ENCODE data around the gene NAA50. TPM values are rescaled to one million over a fixed set of nuclear protein-coding genes. Genes with fewer than 3 reads are reported as not detected.

The NAA50 gene
- total and polyA plus RNA-seq, 4 experiments from 2014 or later: 65.1 to 77.7 (median 73.7) TPM

DNA sequence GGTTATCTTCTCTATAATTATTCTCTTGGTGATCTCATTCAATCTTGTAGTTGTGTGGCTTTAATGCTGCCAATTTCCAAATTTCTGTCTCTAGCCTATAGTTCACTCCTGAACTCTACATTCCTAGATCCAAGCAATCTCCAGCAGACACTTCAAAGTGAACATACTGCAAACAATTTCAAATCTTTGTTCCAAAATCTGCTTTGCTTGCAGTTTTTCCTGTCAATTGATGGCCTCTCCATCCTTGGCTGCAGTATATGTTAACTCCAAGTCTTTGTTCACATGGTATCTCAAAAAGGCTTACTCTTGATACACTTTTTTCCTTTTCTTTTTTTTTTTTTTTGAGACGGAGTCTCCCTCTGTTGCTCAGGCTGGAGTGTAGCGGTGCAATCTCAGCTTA lies 17.4 kb downstream of the NAA50 start:
- H3K27me3 ChIP-seq (ENCODE audit: insufficient read depth, low read length): no peaks in the 10 kb centered on the region
- Mint-ChIP-seq H3K36me3 (peaks cover 16 to 29% of the 10 kb centered on the region in 2 donors), H3K4me1 (peaks cover 20 to 28% (median 26%) of the 10 kb centered on the region in 4 donors), H3K27ac (no peak overlapping the region), H3K9me3 (no peaks in the 10 kb centered on the region), H3K27me3 (no peaks in the 10 kb centered on the region), H3K4me3 (no peak overlapping the region)
- no peak overlapping the region for H3K27ac ChIP-seq (ENCODE audit: low read depth, low read length)
- no peaks in the 10 kb centered on the region for H3K9me3 ChIP-seq (ENCODE audit: control insufficient read depth in 1 of 2, low read length in 2 of 2)
- peaks cover 5% of the 10 kb centered on the region for H3K36me3 ChIP-seq (ENCODE audit: insufficient read depth, low read length)
- no peaks in the 10 kb centered on the region for H3K4me1 ChIP-seq (ENCODE audit: insufficient read depth, low read length)
- CTCF ChIA-PET (ENCODE audit: partially characterized antibody): interaction anchor here (1.0 to 2.1 kb wide), 3 partner anchors 9 to 17 kb away, joined by 3 to 17 read pairs (median 5); partner anchors contain the start of genes ATP6V1A and NAA50
- intact Hi-C loops (cut with micrococcal nuclease): no loop called here
- no peak overlapping the region for H3K4me3 ChIP-seq (ENCODE audit: low read length in 2 of 2)
- POLR2A ChIA-PET (ENCODE audit: partially characterized antibody): no interaction called here
- no peak for DNase-seq

DNA sequence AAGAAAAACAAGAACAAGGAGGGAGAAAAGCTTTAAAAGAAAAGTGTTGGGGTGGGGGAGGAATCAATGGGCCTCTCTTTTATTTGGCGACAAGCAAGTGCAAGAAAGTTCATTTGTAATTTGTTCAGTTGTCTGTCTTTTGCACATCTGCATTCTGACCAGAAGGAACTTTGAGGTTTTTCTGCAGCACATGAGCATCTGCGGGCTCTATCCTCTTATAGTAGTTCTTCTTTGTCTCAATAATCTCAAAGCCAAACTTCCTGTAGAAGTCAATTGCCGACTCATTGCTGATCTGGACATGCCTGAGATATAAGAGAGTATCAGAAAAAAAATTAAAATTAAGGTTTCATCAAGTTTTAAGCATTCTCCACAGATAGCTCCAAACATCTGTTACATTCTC lies 24.4 kb downstream of the NAA50 start:
- no peaks in the 10 kb centered on the region for H3K9me3 Mint-ChIP-seq
- H3K27ac Mint-ChIP-seq: peak overlapping the region in 1 of 7 donors; percentile 32
- peaks cover 4 to 11% (median 7%) of the 10 kb centered on the region in 4 donors for H3K4me1 Mint-ChIP-seq
- H3K4me1 ChIP-seq (ENCODE audit: insufficient read depth, low read length): no peaks in the 10 kb centered on the region
- peaks cover 46 to 63% of the 10 kb centered on the region in 2 donors for H3K36me3 Mint-ChIP-seq
- no peak for DNase-seq
- H3K27me3 Mint-ChIP-seq: no peaks in the 10 kb centered on the region
- peaks cover 28% of the 10 kb centered on the region for H3K36me3 ChIP-seq (ENCODE audit: insufficient read depth, low read length)
- intact Hi-C loops (cut with micrococcal nuclease): no loop called here
- H3K4me3 ChIP-seq (ENCODE audit: low read length in 2 of 2): no peak overlapping the region
- H3K4me3 Mint-ChIP-seq: no peak overlapping the region
- POLR2A ChIA-PET (ENCODE audit: partially characterized antibody): interaction anchor here (0.8 kb wide), 1 partner anchor 26 kb away, joined by 3 read pairs; the partner anchor contains the start of gene ATP6V1A
- CTCF ChIA-PET (ENCODE audit: partially characterized antibody): interaction anchor here (0.9 to 1.4 kb wide), 3 partner anchors 15 to 117 kb away, joined by 3 read pairs; partner anchors contain the start of gene GRAMD1C
- no peaks in the 10 kb centered on the region for H3K27me3 ChIP-seq (ENCODE audit: insufficient read depth, low read length)
- H3K9me3 ChIP-seq (ENCODE audit: control insufficient read depth in 1 of 2, low read length in 2 of 2): no peaks in the 10 kb centered on the region
- H3K27ac ChIP-seq (ENCODE audit: low read depth, low read length): no peak overlapping the region

DNA sequence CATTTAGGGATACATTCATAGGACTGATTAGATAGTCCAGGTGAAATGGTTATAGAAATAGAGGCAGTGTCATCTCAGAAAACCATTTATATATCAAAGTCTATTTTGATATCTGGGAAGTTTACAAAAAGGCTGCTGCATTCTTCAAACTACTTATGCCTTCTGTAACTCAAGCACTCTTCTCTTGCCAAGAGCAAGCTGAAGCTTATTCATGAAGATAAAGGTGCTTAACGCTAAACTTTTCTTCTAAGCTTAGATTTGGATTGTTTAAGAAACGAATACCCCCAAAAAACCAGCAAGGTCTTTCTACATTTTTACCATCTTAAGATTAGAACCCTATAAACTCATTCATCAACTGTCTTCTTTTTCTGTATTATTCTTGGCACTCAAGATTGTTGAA lies 26.3 kb downstream of the NAA50 start:
- Histone ChIP-seq H3K4me3 (ENCODE audit: low read length in 2 of 2) (no peak overlapping the region), H3K27ac (ENCODE audit: low read depth, low read length) (no peak overlapping the region), H3K27me3 (ENCODE audit: insufficient read depth, low read length) (no peaks in the 10 kb centered on the region), H3K9me3 (ENCODE audit: control insufficient read depth in 1 of 2, low read length in 2 of 2) (no peaks in the 10 kb centered on the region), H3K36me3 (ENCODE audit: insufficient read depth, low read length) (peaks cover 28% of the 10 kb centered on the region), H3K4me1 (ENCODE audit: insufficient read depth, low read length) (no peaks in the 10 kb centered on the region)
- intact Hi-C loops (cut with micrococcal nuclease): no loop called here
- POLR2A ChIA-PET (ENCODE audit: partially characterized antibody): interaction anchor here (1.4 kb wide), 1 partner anchor 25 kb away, joined by 3 read pairs; no protein-coding TSS in a partner anchor
- Mint-ChIP-seq H3K9me3 (no peaks in the 10 kb centered on the region), H3K27me3 (peaks cover 0 to under 1% of the 10 kb centered on the region in 2 donors), H3K4me1 (peaks cover 0 to 5% (median 2%) of the 10 kb centered on the region in 4 donors), H3K36me3 (peaks cover 50 to 60% of the 10 kb centered on the region in 2 donors), H3K27ac (no peak overlapping the region), H3K4me3 (no peak overlapping the region)
- DNase-seq: no peak
- CTCF ChIA-PET (ENCODE audit: partially characterized antibody): interaction anchor here (1.1 kb wide), 1 partner anchor 9 kb away, joined by 3 read pairs; no protein-coding TSS in a partner anchor

DNA sequence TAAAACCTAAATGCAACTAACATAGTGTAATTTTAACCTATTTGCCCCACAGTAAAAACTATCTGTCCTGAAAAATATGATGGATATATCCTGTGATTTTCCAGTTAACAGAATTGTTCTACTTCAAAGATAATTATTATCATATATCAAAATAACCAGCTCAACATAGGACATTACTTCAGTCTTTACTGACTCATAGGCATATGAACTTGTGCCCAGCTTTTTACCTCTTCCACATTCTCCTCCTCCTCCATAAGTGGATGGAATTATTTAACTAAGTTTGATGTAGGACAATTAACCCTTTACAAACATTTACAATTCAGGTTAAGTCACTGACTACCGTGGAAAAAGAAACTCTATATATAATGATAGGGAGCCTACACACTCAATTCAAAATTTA lies 26.8 kb downstream of the NAA50 start:
- peaks cover 50 to 58% of the 10 kb centered on the region in 2 donors for H3K36me3 Mint-ChIP-seq
- Histone ChIP-seq H3K4me3 (ENCODE audit: low read length in 2 of 2) (no peak overlapping the region), H3K27ac (ENCODE audit: low read depth, low read length) (no peak overlapping the region), H3K9me3 (ENCODE audit: control insufficient read depth in 1 of 2, low read length in 2 of 2) (no peaks in the 10 kb centered on the region), H3K36me3 (ENCODE audit: insufficient read depth, low read length) (peaks cover 28% of the 10 kb centered on the region), H3K27me3 (ENCODE audit: insufficient read depth, low read length) (no peaks in the 10 kb centered on the region), H3K4me1 (ENCODE audit: insufficient read depth, low read length) (no peaks in the 10 kb centered on the region)
- no peak for DNase-seq
- no peaks in the 10 kb centered on the region for H3K9me3 Mint-ChIP-seq
- intact Hi-C loops (cut with micrococcal nuclease): no loop called here
- H3K4me1 Mint-ChIP-seq: peaks cover 0 to 4% (median 0%) of the 10 kb centered on the region in 4 donors
- peak overlapping the region in 1 of 7 donors; percentile 11 for H3K27ac Mint-ChIP-seq
- peaks cover 0 to 2% of the 10 kb centered on the region in 2 donors for H3K27me3 Mint-ChIP-seq
- H3K4me3 Mint-ChIP-seq: no peak overlapping the region
- POLR2A ChIA-PET (ENCODE audit: partially characterized antibody): interaction anchor here (1.4 kb wide), 1 partner anchor 25 kb away, joined by 3 read pairs; no protein-coding TSS in a partner anchor
- CTCF ChIA-PET (ENCODE audit: partially characterized antibody): interaction anchor here (1.1 kb wide), 1 partner anchor 10 kb away, joined by 3 read pairs; no protein-coding TSS in a partner anchor

DNA sequence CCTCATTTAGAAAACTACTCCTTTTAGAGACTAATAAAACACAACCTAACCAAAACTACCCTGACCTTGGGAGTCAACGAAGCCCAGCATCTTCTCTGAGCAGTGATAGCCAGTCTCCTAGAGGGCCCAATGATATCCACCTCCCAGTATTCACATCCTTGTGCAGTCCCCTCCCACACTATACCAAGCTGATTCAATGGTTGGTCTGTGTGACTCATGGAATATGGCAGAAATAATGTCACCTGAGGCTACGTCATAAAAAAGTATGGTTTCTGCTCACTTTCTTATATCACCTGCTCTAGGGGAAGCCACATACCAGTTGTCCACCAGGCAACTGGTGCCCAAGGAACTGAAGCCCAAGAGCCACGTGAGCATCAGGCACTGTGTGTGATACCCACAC lies 28.2 kb downstream of the NAA50 start:
- POLR2A ChIA-PET (ENCODE audit: partially characterized antibody): no interaction called here

DNA sequence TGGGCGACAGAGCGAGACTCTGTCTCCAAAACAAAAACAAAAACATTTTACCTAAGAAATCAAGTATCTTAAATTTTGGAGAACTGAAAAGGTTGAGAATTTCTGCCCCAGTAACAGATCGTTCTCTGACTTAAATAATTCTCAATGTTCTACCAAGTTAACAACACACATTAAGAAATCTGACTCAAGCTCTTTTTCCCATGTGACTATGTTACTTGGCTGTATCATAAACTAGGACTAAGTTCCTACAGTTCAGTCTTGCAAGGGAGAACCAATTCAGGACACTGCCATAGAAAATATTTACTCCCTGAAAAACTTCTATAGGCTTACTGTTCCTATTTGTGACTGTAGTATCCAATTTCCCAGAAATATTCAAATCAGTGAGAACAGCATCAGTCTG lies 28.7 kb downstream of the NAA50 start:
- no peaks in the 10 kb centered on the region for H3K9me3 Mint-ChIP-seq
- H3K27ac Mint-ChIP-seq: no peak overlapping the region
- peaks cover 36 to 39% of the 10 kb centered on the region in 2 donors for H3K36me3 Mint-ChIP-seq
- no peak overlapping the region for H3K4me3 Mint-ChIP-seq
- H3K9me3 ChIP-seq (ENCODE audit: control insufficient read depth in 1 of 2, low read length in 2 of 2): no peaks in the 10 kb centered on the region
- no peaks in the 10 kb centered on the region for H3K4me1 ChIP-seq (ENCODE audit: insufficient read depth, low read length)
- CTCF ChIA-PET (ENCODE audit: partially characterized antibody): no interaction called here
- H3K36me3 ChIP-seq (ENCODE audit: insufficient read depth, low read length): peaks cover 16% of the 10 kb centered on the region
- H3K27me3 Mint-ChIP-seq: peaks cover 0 to 2% of the 10 kb centered on the region in 2 donors
- H3K27me3 ChIP-seq (ENCODE audit: insufficient read depth, low read length): no peaks in the 10 kb centered on the region
- no peak overlapping the region for H3K27ac ChIP-seq (ENCODE audit: low read depth, low read length)
- POLR2A ChIA-PET (ENCODE audit: partially characterized antibody): no interaction called here
- intact Hi-C loops (cut with micrococcal nuclease): no loop called here
- H3K4me3 ChIP-seq (ENCODE audit: low read length in 2 of 2): no peak overlapping the region
- no peak for DNase-seq
- peaks cover 0 to 2% (median 0%) of the 10 kb centered on the region in 4 donors for H3K4me1 Mint-ChIP-seq

More for the DNA sequence above, 28.2 kb downstream of the NAA50 start:
- Histone ChIP-seq H3K4me1 (ENCODE audit: insufficient read depth, low read length) (no peaks in the 10 kb centered on the region), H3K9me3 (ENCODE audit: control insufficient read depth in 1 of 2, low read length in 2 of 2) (no peaks in the 10 kb centered on the region), H3K27me3 (ENCODE audit: insufficient read depth, low read length) (no peaks in the 10 kb centered on the region), H3K27ac (ENCODE audit: low read depth, low read length) (no peak overlapping the region), H3K36me3 (ENCODE audit: insufficient read depth, low read length) (peaks cover 18% of the 10 kb centered on the region), H3K4me3 (ENCODE audit: low read length in 2 of 2) (no peak overlapping the region)
- CTCF ChIA-PET (ENCODE audit: partially characterized antibody): no interaction called here
- H3K36me3 Mint-ChIP-seq: peaks cover 41 to 44% of the 10 kb centered on the region in 2 donors
- H3K27me3 Mint-ChIP-seq: peaks cover 0 to 2% of the 10 kb centered on the region in 2 donors
- H3K27ac Mint-ChIP-seq: peak overlapping the region in 2 of 7 donors; percentile 17 to 31
- H3K4me1 Mint-ChIP-seq: peaks cover 0 to 2% (median 0%) of the 10 kb centered on the region in 4 donors
- intact Hi-C loops (cut with micrococcal nuclease): no loop called here
- no peak overlapping the region for H3K4me3 Mint-ChIP-seq
- no peaks in the 10 kb centered on the region for H3K9me3 Mint-ChIP-seq
- no peak for DNase-seq

DNA sequence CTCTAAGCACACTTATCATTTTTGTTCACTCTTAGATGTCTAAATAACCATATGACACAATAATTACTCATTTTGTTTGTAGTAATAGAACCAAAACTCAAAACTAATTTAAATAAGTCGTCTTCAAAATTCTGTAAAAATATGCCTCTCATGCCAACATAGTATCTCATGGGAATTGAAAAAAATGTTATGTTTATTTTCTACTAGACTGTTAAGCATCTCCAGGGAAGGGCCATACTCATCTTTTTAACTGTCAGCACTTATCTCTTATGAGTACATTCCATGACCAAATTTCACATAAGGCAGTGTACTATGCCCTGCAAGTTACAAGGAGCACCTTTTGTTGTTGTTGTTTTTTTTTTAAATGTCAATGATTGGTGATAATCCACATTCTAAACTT lies 31.3 kb downstream of the NAA50 start:
- no peak for DNase-seq
- H3K36me3 Mint-ChIP-seq: peaks cover 15 to 17% of the 10 kb centered on the region in 2 donors
- H3K9me3 ChIP-seq (ENCODE audit: control insufficient read depth in 1 of 2, low read length in 2 of 2): no peaks in the 10 kb centered on the region
- no peaks in the 10 kb centered on the region for H3K36me3 ChIP-seq (ENCODE audit: insufficient read depth, low read length)
- ChIA-PET CTCF (ENCODE audit: partially characterized antibody) (interaction anchor here (2.1 kb wide), 1 partner anchor 21 kb away, joined by 4 read pairs; no protein-coding TSS in a partner anchor), POLR2A (ENCODE audit: partially characterized antibody) (interaction anchor here (0.7 kb wide), 1 partner anchor 31 kb away, joined by 3 read pairs; no protein-coding TSS in a partner anchor)
- H3K27me3 Mint-ChIP-seq: peaks cover 0 to 4% of the 10 kb centered on the region in 2 donors
- H3K27ac ChIP-seq (ENCODE audit: low read depth, low read length): no peak overlapping the region
- H3K4me3 ChIP-seq (ENCODE audit: low read length in 2 of 2): no peak overlapping the region
- intact Hi-C loops (cut with micrococcal nuclease): no loop called here
- H3K27ac Mint-ChIP-seq: no peak overlapping the region
- H3K27me3 ChIP-seq (ENCODE audit: insufficient read depth, low read length): no peaks in the 10 kb centered on the region
- no peaks in the 10 kb centered on the region for H3K4me1 Mint-ChIP-seq
- H3K4me3 Mint-ChIP-seq: no peak overlapping the region
- no peaks in the 10 kb centered on the region for H3K9me3 Mint-ChIP-seq
- H3K4me1 ChIP-seq (ENCODE audit: insufficient read depth, low read length): no peaks in the 10 kb centered on the region

Measured in CD4-positive, alpha-beta memory T cell (primary cell).